Activated CD4-positive, alpha-beta T cell treated with anti-CD3 and anti-CD28 coated beads, Interleukin-2, amount 10 ng/mL, durations not matched to agents 7 days and 5 days (primary cell): ENCODE data around the gene KCNC3. TPM values are rescaled to one million over a fixed set of nuclear protein-coding genes. Genes with fewer than 3 reads are reported as not detected.
"Not testable (repeated sequence)": the region's sequence is repeated elsewhere in the genome, so short reads cannot be mapped to it uniquely, and the experiment has no call there.

Experiments
- CTCF ChIA-PET: fragments of 350-600 bp; sonication (Branson Sonifier 250); formaldehyde crosslinking; loops from one replicate; lab custom pipeline; 2021; ENCODE audit warnings: antibody characterized with exemption; lab: Charles Lee
- POLR2A ChIA-PET: fragments of 350-600 bp; sonication (Branson Sonifier 250); formaldehyde crosslinking; loops from one replicate; lab custom pipeline; 2021; ENCODE audit warnings: antibody characterized with exemption; lab: Charles Lee
- DNase-seq: peaks from one replicate; pipeline ENCODE4 v3.0.0-alpha.2; 2020
- H3K27ac Mint-ChIP-seq: one replicate; pipeline ENCODE4 v1.8.0; 2021; ENCODE audit warnings: mild to moderate bottlenecking, moderate library complexity, mixed read lengths
- H3K27me3 Mint-ChIP-seq: one replicate; pipeline ENCODE4 v1.8.0; 2021; ENCODE audit warnings: mixed read lengths
- H3K36me3 Mint-ChIP-seq: one replicate; pipeline ENCODE4 v1.8.0; 2021; ENCODE audit warnings: low read depth, mixed read lengths
- H3K4me1 Mint-ChIP-seq: one replicate; pipeline ENCODE4 v1.8.0; 2021; ENCODE audit warnings: mixed read lengths
- H3K4me3 Mint-ChIP-seq: one replicate; pipeline ENCODE4 v1.8.0; 2021; ENCODE audit warnings: mild to moderate bottlenecking, moderate library complexity, mixed read lengths
- H3K9me3 Mint-ChIP-seq: one replicate; pipeline ENCODE4 v1.8.0; 2021; ENCODE audit warnings: mixed read lengths
- total RNA-seq, 2 experiments: library from RNA; stranded (reverse); gene quantifications; one replicate each; pipeline ENCODE4 v1.2.3, GENCODE V29; 2021

KCNC3 gene
- total RNA-seq, 2 experiments from 2014 or later = 3.4 to 4.1 TPM

DNA sequence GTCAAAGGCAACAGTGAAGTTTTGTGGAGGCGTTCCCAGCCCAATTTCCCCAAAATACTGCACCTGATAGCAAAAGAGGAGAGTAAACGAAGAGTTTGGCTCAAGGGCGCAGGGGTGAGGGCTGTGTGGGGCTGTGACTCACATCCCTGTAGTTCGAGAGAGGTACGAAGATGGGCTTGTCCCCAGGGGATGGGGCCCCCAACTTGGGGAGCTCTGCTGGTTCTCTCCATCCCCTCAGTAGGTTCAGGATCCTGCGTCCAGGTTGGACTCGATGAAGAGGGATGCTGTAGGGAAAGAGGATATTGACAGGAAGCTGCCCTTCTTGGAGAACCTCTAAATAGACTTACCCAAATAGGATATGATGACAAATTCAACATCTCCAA is 32.8 kb upstream of the KCNC3 start:
- H3K27ac Mint-ChIP-seq = peak overlapping the region; percentile 9

DNA sequence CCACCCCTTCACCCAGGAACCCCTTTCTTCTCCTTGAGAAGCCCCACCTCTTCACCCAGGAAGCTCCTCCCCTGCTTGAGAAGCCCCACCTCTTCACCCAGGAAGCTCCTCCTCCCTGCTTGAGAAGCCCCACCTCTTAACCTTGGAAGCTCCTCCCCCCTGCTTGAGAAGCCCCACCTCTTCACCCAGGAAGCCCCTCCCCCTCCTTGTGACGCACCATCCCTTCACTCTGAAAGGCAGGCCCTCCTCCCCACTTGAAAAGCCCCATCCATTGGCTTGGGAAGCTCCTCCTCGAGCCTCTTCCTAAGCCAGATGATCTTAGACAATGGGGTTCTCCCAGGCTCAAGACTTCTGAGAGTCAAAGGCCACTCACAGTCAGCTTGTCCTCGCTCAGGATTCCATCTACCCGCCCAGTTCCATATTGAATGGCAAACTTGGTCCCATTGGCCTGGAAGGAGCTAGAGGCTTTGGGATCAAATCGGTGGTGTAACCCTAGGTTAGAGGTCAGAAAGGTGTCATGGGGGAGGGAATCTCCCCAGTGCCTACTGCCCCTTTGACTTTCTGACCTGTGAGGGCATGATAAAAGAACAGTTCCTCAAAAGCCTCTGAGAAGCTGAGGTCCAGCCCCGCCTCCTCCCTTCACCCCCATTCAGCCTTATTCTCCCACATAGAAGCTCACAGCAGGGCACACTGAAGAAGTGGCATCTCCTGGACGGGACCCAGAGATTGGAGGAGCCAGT is 32.3 kb upstream of the KCNC3 start:
- no peak overlapping the region for H3K4me3 Mint-ChIP-seq
- ChIA-PET POLR2A (interaction anchor here (0.5 kb wide), 1 partner anchor 548 kb away, joined by 3 read pairs; no protein-coding TSS in a partner anchor), CTCF (interaction anchor here (0.6 to 1.1 kb wide), 3 partner anchors 43 to 1636 kb away, joined by 3 to 6 read pairs (median 3); partner anchors contain the start of gene JOSD2)
- H3K4me1 Mint-ChIP-seq = peaks cover 74% of the 10 kb centered on the region
- peaks cover 6% of the 10 kb centered on the region for H3K36me3 Mint-ChIP-seq
- no peak for DNase-seq
- H3K27ac Mint-ChIP-seq = peak overlapping the region; percentile 74
- peaks cover 2% of the 10 kb centered on the region for H3K9me3 Mint-ChIP-seq
- H3K27me3 Mint-ChIP-seq = no peaks in the 10 kb centered on the region

More for the DNA sequence above, 32.8 kb upstream of the KCNC3 start:
- Mint-ChIP-seq H3K36me3 (peaks cover 6% of the 10 kb centered on the region), H3K27me3 (no peaks in the 10 kb centered on the region), H3K4me1 (peaks cover 72% of the 10 kb centered on the region), H3K9me3 (peaks cover 2% of the 10 kb centered on the region), H3K4me3 (no peak overlapping the region)
- POLR2A ChIA-PET = interaction anchor here (0.5 kb wide), 1 partner anchor 548 kb away, joined by 3 read pairs; no protein-coding TSS in a partner anchor
- CTCF ChIA-PET = interaction anchor here (0.6 to 1.1 kb wide), 3 partner anchors 42 to 1637 kb away, joined by 3 to 6 read pairs (median 3); partner anchors contain the start of gene JOSD2
- no peak for DNase-seq

DNA sequence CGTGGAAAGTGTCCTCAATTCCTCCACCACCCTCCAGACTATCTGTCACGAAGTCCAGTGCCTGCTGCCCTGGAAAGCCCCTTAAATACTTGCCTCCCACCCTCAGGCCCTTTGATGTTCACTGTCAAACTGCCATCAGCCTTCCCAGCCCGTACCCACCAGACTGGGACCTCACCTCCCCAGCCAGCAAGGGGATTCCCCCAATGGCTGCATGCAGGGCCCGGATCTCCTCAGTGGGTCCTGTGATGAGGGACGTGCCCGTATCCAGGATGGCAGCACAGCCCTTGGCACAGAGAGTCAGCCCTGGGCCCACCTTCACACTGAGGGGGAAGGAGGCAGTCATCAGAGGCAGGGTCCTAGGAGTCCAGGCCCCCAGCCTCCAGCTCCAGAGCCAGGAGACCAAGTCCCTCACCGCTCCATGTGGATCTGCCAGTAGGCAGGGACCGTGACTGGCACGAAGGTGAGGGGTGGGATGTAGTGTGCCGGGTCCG is 30.2 kb upstream of the KCNC3 start:
- no peak for DNase-seq
- Mint-ChIP-seq H3K4me3 (peak overlapping the region; percentile 83), H3K9me3 (peaks cover 2% of the 10 kb centered on the region), H3K36me3 (peaks cover 6% of the 10 kb centered on the region), H3K27me3 (no peaks in the 10 kb centered on the region), H3K27ac (peak overlapping the region; percentile 99), H3K4me1 (peaks cover 57% of the 10 kb centered on the region)
- ChIA-PET POLR2A (no interaction called here), CTCF (interaction anchor here (3.0 kb wide), 1 partner anchor 13 kb away, joined by 9 read pairs; no protein-coding TSS in a partner anchor)

DNA sequence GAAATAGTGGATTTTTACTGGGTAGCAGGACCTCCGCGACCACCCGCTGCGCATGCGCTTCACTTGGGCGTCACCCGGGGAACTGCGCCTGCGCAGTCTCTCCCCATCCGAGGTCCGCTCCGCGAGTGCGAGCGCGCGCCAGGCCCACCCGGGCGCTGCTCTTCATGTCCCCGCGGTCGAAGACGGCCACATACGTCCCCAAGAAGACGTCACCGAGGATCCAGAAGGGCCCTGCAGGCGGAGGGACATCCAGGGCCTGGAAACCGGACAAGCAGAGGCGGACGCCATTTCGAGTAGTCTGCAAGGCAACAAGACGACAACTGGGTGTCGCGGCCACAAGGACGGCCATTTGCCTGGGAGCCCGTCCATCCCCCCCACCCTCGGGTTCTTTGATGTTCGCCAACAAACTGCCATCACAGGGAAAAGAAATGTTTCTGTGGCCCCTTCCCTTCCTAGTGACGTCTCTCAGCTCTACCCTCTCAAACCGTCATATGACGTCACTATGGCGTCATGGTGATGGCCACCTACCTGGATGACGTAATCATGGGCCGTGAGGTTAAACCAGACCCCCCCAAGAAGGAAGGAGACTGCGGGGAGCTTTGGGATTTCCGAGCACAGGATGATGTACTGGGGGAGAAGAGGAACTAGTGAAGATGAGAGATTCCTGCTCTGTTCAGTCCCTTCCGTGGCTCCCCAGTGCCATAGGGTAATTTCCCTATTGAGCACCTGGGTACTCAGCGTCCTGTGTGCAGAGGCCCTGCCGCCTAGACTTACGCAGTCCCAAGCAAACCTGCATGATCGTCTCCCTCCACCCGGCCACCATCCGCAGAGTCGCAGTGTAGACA is 29.5 kb upstream of the KCNC3 start:
- H3K4me3 Mint-ChIP-seq = peak overlapping the region; percentile 83
- peaks cover 54% of the 10 kb centered on the region for H3K4me1 Mint-ChIP-seq
- peak; percentile 80 for DNase-seq
- H3K9me3 Mint-ChIP-seq = peaks cover 2% of the 10 kb centered on the region
- ChIA-PET POLR2A (no interaction called here), CTCF (interaction anchor here (1.6 to 3.0 kb wide), 6 partner anchors 10 to 104 kb away, joined by 5 to 19 read pairs (median 10); no protein-coding TSS in a partner anchor)
- peak overlapping the region; percentile 99 for H3K27ac Mint-ChIP-seq
- no peaks in the 10 kb centered on the region for H3K27me3 Mint-ChIP-seq
- peaks cover 6% of the 10 kb centered on the region for H3K36me3 Mint-ChIP-seq

DNA sequence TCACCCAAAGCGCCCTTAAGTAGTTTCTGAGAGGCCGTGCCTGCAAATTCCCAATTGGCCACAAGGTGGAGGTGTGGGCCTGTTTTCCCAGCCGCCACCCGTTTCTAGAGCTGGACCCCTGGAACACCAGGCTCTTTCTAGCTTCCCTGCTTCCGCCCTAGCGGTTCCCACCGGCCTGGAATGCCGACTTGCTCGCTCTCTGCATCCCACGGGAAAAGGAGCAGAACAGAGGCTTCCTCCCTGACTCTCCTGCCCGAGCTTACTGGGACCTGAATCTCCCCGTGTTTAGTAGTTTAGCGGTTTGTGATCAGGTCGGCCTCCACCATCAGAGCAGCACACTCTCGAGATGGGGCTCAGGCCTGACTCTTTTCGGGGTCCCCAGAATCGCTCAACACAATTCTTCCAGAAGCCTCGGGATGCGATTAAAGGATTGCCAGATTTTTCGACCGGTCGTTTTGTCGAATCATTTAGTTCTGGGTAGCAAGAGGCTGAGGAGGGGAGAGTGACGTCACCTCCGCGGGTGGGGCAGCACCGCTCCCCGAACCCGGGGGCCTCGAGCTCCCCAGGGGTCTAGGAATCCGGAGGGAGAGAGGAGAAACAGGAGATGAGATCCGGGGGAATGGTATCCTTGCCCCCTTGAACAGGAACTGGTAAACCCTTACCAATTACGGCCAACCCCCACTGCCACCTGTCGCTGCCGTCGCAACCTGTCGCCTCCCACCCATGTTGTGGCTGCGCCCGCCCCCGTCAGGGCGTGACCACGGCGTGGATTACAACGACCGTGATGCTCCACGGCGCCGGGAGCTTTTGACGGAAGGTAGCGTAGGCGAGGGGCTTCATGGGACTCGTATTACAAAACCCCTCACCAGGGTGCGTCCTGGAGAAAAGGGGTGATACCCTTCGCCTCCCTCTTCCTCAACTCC is 28.3 kb upstream of the KCNC3 start:
- peaks cover 2% of the 10 kb centered on the region for H3K9me3 Mint-ChIP-seq
- ChIA-PET CTCF (interaction anchor here (0.7 to 3.0 kb wide), 23 partner anchors 9 to 427 kb away, joined by 3 to 19 read pairs (median 5); partner anchors contain the start of genes EMC10, KCNC3 and NR1H2), POLR2A (interaction anchor here (0.5 kb wide), 1 partner anchor 118 kb away, joined by 4 read pairs; no protein-coding TSS in a partner anchor)
- H3K27me3 Mint-ChIP-seq = no peaks in the 10 kb centered on the region
- peaks cover 6% of the 10 kb centered on the region for H3K36me3 Mint-ChIP-seq
- peaks cover 43% of the 10 kb centered on the region for H3K4me1 Mint-ChIP-seq
- DNase-seq = peak; percentile 91
- H3K27ac Mint-ChIP-seq = peak overlapping the region; percentile 99
- peak overlapping the region; percentile 83 for H3K4me3 Mint-ChIP-seq

DNA sequence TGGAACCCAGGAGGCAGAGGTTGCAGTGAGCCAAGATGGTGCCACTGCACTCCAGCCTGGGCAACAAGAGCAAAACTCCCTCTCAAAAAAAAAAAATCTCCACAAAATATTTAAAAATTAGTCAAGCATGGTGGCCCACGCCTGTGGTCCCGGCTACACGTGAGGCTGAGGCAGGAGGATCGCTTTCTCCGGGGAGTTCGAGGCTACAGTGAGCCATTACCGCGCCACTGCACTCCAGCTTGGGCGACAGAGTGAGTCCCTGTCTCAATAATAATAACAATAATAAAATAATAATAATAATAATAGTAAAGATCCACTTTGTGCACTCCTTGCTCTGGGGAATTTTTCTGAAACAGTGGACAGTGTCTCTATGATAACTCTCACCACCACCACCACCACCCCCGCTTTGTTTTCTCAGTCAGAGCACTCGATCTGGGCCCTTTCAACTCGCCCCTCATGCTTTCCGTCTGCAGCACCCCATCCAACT is 27.6 kb upstream of the KCNC3 start:
- Mint-ChIP-seq H3K4me3 (peak overlapping the region; percentile 83), H3K27ac (peak overlapping the region; percentile 99), H3K9me3 (peaks cover 2% of the 10 kb centered on the region)

DNA sequence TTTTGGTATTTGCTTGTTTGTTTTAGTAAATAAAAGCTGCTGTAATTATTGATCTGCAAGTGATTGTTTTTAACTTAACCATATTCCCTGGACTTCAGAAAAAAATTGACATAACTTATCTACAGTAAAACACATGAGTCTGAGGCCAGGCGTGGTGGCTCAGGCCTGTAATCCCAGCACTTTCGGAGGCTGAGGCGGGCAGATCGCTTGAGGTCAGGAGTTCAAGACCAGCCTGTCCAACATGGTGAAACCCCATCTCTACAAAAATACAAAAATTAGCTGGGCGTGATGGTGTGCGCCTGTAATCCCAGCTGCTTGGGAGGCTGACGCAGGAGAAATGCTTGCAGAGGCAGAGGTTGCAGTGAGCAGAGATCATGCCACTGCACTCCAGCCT is 24.3 kb upstream of the KCNC3 start:
- H3K4me1 Mint-ChIP-seq, H3K4me3 Mint-ChIP-seq, POLR2A ChIA-PET, DNase-seq, H3K27ac Mint-ChIP-seq, H3K36me3 Mint-ChIP-seq, H3K27me3 Mint-ChIP-seq, H3K9me3 Mint-ChIP-seq: not testable (repeated sequence)
- CTCF ChIA-PET = interaction anchor here (0.7 to 1.0 kb wide), 2 partner anchors 21 to 202 kb away, joined by 3 read pairs; no protein-coding TSS in a partner anchor

More for the DNA sequence above, 27.6 kb upstream of the KCNC3 start:
- ChIA-PET CTCF (interaction anchor here (0.7 to 3.0 kb wide), 22 partner anchors 9 to 427 kb away, joined by 3 to 19 read pairs (median 5); partner anchors contain the start of genes EMC10, KCNC3 and NR1H2), POLR2A (interaction anchor here (0.5 kb wide), 1 partner anchor 118 kb away, joined by 4 read pairs; no protein-coding TSS in a partner anchor)
- peaks cover 36% of the 10 kb centered on the region for H3K4me1 Mint-ChIP-seq
- no peaks in the 10 kb centered on the region for H3K27me3 Mint-ChIP-seq
- DNase-seq = no peak
- H3K36me3 Mint-ChIP-seq = peaks cover 6% of the 10 kb centered on the region

DNA sequence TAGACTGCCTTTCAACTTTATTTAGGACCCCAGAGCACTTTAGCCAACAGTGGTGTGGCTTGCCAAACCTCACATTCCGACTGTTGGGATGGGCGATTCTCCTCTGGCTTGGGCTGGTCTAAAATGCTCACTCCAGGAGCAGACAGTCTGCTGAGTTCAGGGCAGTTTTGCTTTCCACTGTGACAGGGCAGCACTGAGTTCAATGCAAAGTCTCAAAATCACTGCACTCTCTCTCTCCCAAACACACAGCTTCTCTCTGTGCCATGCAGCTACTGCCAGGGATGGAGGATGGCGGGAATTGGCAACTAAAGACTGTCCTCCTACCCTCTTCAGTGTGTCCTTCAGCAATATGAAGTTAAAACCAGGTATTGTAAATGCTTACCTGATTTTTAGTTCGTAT is 23.1 kb upstream of the KCNC3 start:
- ChIA-PET CTCF (interaction anchor here (1.0 to 1.8 kb wide), 6 partner anchors 15 to 108 kb away, joined by 3 to 7 read pairs (median 4); partner anchors contain the start of gene KCNC3), POLR2A (no interaction called here)
- no peak overlapping the region for H3K4me3 Mint-ChIP-seq
- peaks cover 2% of the 10 kb centered on the region for H3K36me3 Mint-ChIP-seq
- H3K27ac Mint-ChIP-seq = no peak overlapping the region
- peaks cover 11% of the 10 kb centered on the region for H3K4me1 Mint-ChIP-seq
- no peaks in the 10 kb centered on the region for H3K27me3 Mint-ChIP-seq
- no peaks in the 10 kb centered on the region for H3K9me3 Mint-ChIP-seq
- DNase-seq = no peak

DNA sequence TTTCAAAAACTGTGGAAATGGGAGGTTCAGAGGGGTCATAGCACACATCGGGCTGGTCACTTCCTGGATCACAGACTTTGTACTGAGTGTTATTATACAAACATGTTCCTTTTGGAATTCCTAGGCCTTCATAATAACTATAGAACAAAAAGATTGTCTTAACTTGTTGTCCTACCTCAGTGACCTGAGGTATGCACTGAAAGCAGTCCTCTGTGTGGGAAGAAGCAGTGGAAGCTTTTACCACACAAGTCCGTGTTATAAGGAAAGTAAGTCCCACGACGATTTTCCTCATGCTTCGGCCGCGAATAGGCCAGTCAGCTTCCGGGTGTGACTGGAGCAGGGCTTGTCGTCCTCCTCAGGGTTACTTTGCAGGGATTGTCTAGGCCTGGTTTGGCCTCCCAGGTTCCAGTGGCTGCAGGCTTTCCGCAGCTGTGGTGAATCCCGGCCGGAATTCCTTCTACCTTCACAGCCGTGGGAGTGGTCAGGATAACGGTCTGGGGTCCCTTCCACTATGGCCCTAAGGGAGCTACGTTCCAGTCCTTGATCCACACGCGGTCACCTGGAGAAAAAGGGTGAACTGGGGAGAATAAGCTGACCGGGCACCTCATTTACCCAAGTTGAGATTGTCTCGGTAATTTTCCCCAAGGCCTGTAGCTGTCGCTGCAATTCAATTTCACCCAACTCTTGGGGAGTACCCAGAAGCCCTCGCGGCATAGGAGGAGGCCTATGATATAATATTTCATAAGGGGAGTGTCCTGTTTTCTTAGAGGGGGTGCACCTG is 20.3 kb upstream of the KCNC3 start:
- peaks cover 7% of the 10 kb centered on the region for H3K9me3 Mint-ChIP-seq
- H3K4me1 Mint-ChIP-seq = peaks cover 26% of the 10 kb centered on the region
- H3K4me3 Mint-ChIP-seq = no peak overlapping the region
- no peak for DNase-seq
- peaks cover 13% of the 10 kb centered on the region for H3K36me3 Mint-ChIP-seq
- ChIA-PET CTCF (interaction anchor here (1.6 to 2.0 kb wide), 2 partner anchors 8 to 14 kb away, joined by 3 to 10 read pairs; no protein-coding TSS in a partner anchor), POLR2A (interaction anchor here (0.6 kb wide), 1 partner anchor 16 kb away, joined by 3 read pairs; no protein-coding TSS in a partner anchor)
- H3K27me3 Mint-ChIP-seq = no peaks in the 10 kb centered on the region
- H3K27ac Mint-ChIP-seq = no peak overlapping the region

DNA sequence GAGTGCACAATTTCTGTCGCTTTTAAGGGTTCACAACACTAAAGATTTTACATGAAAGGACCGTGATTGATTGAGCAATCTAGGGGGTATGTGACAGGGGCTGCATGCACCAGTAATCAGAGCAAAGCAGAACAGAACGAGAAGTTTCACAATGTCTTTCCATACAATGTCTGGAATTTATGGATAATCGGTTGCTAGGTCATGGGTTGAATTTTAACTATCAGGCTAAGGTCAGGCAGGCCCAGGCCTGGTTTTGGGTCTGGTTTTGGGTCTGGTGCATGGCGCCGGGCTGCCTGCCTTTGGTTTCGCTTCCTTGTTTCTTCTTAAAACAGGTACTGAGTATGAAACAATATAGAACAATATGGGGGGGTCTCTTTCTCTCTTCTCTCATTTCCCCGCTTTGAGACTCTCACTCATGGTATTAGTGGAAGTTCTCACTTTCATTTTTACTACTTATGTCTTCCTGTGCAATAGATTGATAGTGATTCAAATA is 18.0 kb upstream of the KCNC3 start:
- H3K27ac Mint-ChIP-seq = peak overlapping the region; percentile 85
- H3K9me3 Mint-ChIP-seq, POLR2A ChIA-PET, DNase-seq, H3K27me3 Mint-ChIP-seq: not testable (repeated sequence)
- CTCF ChIA-PET = interaction anchor here (0.6 to 2.1 kb wide), 4 partner anchors 10 to 674 kb away, joined by 3 to 10 read pairs (median 8); partner anchors contain the start of gene KCNC3
- peak overlapping the region; percentile 40 for H3K4me3 Mint-ChIP-seq
- peaks cover 20% of the 10 kb centered on the region for H3K36me3 Mint-ChIP-seq
- peaks cover 29% of the 10 kb centered on the region for H3K4me1 Mint-ChIP-seq
